B cell (primary cell): ENCODE results near the gene USP2. TPM values are rescaled to one million over a fixed set of nuclear protein-coding genes. Genes with fewer than 3 reads are reported as not detected.

Experiments used
- ATAC-seq: fragments of 200-7000 bp; cut with Tn5 transposase; one replicate; pipeline ENCODE4 v1.10.0; 2021; ENCODE audit warnings: low read depth, mild to moderate bottlenecking, moderate number of reproducible peaks, moderate library complexity
- CTCF ChIA-PET: fragments of 350-600 bp; sonication (Branson Sonifier 250); formaldehyde crosslinking; loops from one replicate; lab custom pipeline; 2021; ENCODE audit warnings: antibody characterized with exemption, inconsistent platforms; lab: Charles Lee
- POLR2A ChIA-PET: fragments of 350-600 bp; sonication (Branson Sonifier 250); formaldehyde crosslinking; loops from one replicate; lab custom pipeline; 2021; ENCODE audit warnings: antibody characterized with exemption; lab: Charles Lee
- DNase-seq: peaks from one replicate; pipeline ENCODE4 v3.0.0; 2013
- H2AFZ ChIP-seq: 2 replicates; pipeline ENCODE4 v1.6.1; 2012; ENCODE audit warnings: mild to moderate bottlenecking, low read depth, low read length; ENCODE audit not compliant: insufficient read depth, poor library complexity, severe bottlenecking
- H3K27ac ChIP-seq, 2 donors: 1 replicate in 1 of 2; 2 replicates in 1 of 2; pipeline ENCODE4 v1.5.1; 2012 to 2013; ENCODE audit warnings: low read length in 2 of 2, mild to moderate bottlenecking in 2 of 2, moderate library complexity in 1 of 2
- H3K27me3 ChIP-seq, 4 experiments: fragments of 200-600 bp in 1 of 4; sonication (generic) in 1 of 4; replicated peaks in 1 of 4; 1 replicate in 2 of 4; 2 replicates in 2 of 4; pipeline versions ENCODE4 v1.6.1 to v1.7.0; 2013 to 2016; ENCODE audit warnings: low read length in 3 of 4, mild to moderate bottlenecking in 2 of 4, mixed read lengths in 1 of 4, moderate library complexity in 1 of 4; ENCODE audit not compliant: insufficient read depth in 4 of 4, control insufficient read depth in 3 of 4; ENCODE audit errors: control extremely low read depth in 1 of 4
- H3K36me3 ChIP-seq, 2 experiments: replicated peaks in 1 of 2; 1 replicate in 1 of 2; 2 replicates in 1 of 2; pipeline versions ENCODE4 v1.6.1 to v1.7.1; 2013; ENCODE audit warnings: low read length in 1 of 2; ENCODE audit not compliant: insufficient read depth in 2 of 2, control insufficient read depth in 1 of 2; ENCODE audit errors: control extremely low read depth in 1 of 2, extremely low read depth in 1 of 2
- H3K4me1 ChIP-seq, 2 donors: fragments of 200-600 bp in 1 of 2; sonication (generic) in 1 of 2; 1 replicate in 1 of 2; 2 replicates in 1 of 2; pipeline versions ENCODE4 v1.5.1 to v1.6.1; 2013 to 2017; ENCODE audit warnings: low read length in 2 of 2; ENCODE audit not compliant: control insufficient read depth in 2 of 2, insufficient read depth in 2 of 2
- H3K4me2 ChIP-seq: replicated peaks from 2 replicates; pipeline ENCODE3; 2012; ENCODE audit warnings: mild to moderate bottlenecking, low read depth, low read length; ENCODE audit not compliant: poor library complexity, severe bottlenecking
- H3K4me3 ChIP-seq, 5 experiments: fragments of 200-600 bp in 1 of 5; sonication (generic) in 1 of 5; 1 replicate in 3 of 5; 2 replicates in 2 of 5; pipeline versions ENCODE4 v1.5.1 to v1.7.0; 2011 to 2016; ENCODE audit warnings: low read length in 4 of 5, mild to moderate bottlenecking in 4 of 5, low read depth in 2 of 5, control low read depth in 1 of 5, moderate library complexity in 1 of 5; ENCODE audit not compliant: insufficient read depth in 1 of 5; ENCODE audit errors: control extremely low read depth in 1 of 5, extremely low read depth in 1 of 5
- H3K79me2 ChIP-seq: fragments of 200-600 bp; sonication (generic); one replicate; pipeline ENCODE4 v1.6.0; 2016; ENCODE audit warnings: low read length; ENCODE audit not compliant: control insufficient read depth, insufficient read depth
- H3K9ac ChIP-seq: fragments of 200-600 bp; sonication (generic); 2 replicates; pipeline ENCODE4 v1.6.1; 2017; ENCODE audit warnings: mild to moderate bottlenecking, low read length, moderate library complexity
- H3K9me3 ChIP-seq, 3 donors: one replicate each; pipeline versions ENCODE4 v1.6.1 to v1.7.1; 2013; ENCODE audit warnings: low read length in 2 of 3; ENCODE audit not compliant: control insufficient read depth in 2 of 3, insufficient read depth in 1 of 3; ENCODE audit errors: control extremely low read depth in 1 of 3
- H4K20me1 ChIP-seq: 2 replicates; pipeline ENCODE4 v1.6.0; 2012; ENCODE audit warnings: mild to moderate bottlenecking, low read length; ENCODE audit not compliant: insufficient read depth, control insufficient read depth, poor library complexity, severe bottlenecking
- H3K27ac Mint-ChIP-seq: one replicate; pipeline ENCODE4 v1.8.0; 2021; ENCODE audit warnings: mixed read lengths
- H3K27me3 Mint-ChIP-seq: one replicate; pipeline ENCODE4 v1.8.0; 2021; ENCODE audit warnings: mixed read lengths
- H3K4me1 Mint-ChIP-seq: one replicate; pipeline ENCODE4 v1.8.0; 2021; ENCODE audit warnings: mixed read lengths
- H3K4me3 Mint-ChIP-seq: one replicate; pipeline ENCODE4 v1.8.0; 2021; ENCODE audit warnings: mixed read lengths
- H3K9me3 Mint-ChIP-seq: one replicate; pipeline ENCODE4 v1.8.0; 2022; ENCODE audit warnings: mixed read lengths; ENCODE audit not compliant: insufficient read depth
- EZH2 ChIP-seq: IDR thresholded peaks from 2 replicates; pipeline ENCODE4 v1.6.1; 2012; ENCODE audit warnings: borderline replicate concordance, low read depth, mild to moderate bottlenecking, moderate library complexity, low read length; ENCODE audit not compliant: insufficient read depth, poor library complexity, severe bottlenecking
- WGBS: methylation state at CpG from one replicate; pipeline ENCODE4 v1.1.5; 2013; ENCODE audit warnings: missing lambda C conversion rate; ENCODE audit not compliant: insufficient coverage; 5-methylcytosine and 5-hydroxymethylcytosine counted together
- intact Hi-C: fragments of 100-400 bp; cut with micrococcal nuclease; formaldehyde crosslinking; loops from one replicate; pipeline ENCODE4 v1.10.0; 2022
- polyA plus RNA-seq: library from polyadenylated mRNA; depleted of rRNA; stranded (reverse); fragments of >200 nt; gene quantifications from 2 replicates; pipeline ENCODE4 v1.2.3, GENCODE V29; 2012
- total RNA-seq, 2 donors: library from RNA; stranded (reverse); fragments of 120-200 nt in 1 of 2; gene quantifications; 1 replicate in 1 of 2; 2 replicates in 1 of 2; pipeline versions ENCODE4 v1.2.3 to v1.2.4, GENCODE V29; 2013 to 2022
- TF ChIP-seq, protein P1 (sequence below): fragments of 200-600 bp; IDR thresholded peaks from one replicate; pipeline ENCODE4 v1.8.0; 2022; ENCODE audit warnings: antibody characterized with exemption, mild to moderate bottlenecking

The USP2 gene
- total and polyA plus RNA-seq, 2 donors (not counting 1 experiment from before 2014, with no cell fraction given): 0.09 TPM; not detected in 1

- intact Hi-C loops: no loop called here
- no peak for ATAC-seq
- Mint-ChIP-seq H3K4me3 (no peak overlapping the region), H3K9me3 (no peaks in the 10 kb centered on the region), H3K4me1 (peaks cover 3% of the 10 kb centered on the region), H3K27me3 (peaks cover 15% of the 10 kb centered on the region), H3K27ac (no peak overlapping the region)
- TF ChIP-seq EZH2: no peak
- TF ChIP-seq, protein P1, sequence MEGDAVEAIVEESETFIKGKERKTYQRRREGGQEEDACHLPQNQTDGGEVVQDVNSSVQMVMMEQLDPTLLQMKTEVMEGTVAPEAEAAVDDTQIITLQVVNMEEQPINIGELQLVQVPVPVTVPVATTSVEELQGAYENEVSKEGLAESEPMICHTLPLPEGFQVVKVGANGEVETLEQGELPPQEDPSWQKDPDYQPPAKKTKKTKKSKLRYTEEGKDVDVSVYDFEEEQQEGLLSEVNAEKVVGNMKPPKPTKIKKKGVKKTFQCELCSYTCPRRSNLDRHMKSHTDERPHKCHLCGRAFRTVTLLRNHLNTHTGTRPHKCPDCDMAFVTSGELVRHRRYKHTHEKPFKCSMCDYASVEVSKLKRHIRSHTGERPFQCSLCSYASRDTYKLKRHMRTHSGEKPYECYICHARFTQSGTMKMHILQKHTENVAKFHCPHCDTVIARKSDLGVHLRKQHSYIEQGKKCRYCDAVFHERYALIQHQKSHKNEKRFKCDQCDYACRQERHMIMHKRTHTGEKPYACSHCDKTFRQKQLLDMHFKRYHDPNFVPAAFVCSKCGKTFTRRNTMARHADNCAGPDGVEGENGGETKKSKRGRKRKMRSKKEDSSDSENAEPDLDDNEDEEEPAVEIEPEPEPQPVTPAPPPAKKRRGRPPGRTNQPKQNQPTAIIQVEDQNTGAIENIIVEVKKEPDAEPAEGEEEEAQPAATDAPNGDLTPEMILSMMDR: no peak
- H3K79me2 ChIP-seq: no peaks in the 10 kb centered on the region
- no CpG with 5 or more reads among the region's 2 CpGs for WGBS
- DNase-seq: no peak
- ChIA-PET POLR2A (no interaction called here), CTCF (no interaction called here)
- H3K27me3 ChIP-seq: peaks cover 0 to 6% (median under 1%) of the 10 kb centered on the region in 4 experiments
- H3K36me3 ChIP-seq: no peaks in the 10 kb centered on the region
- H3K4me1 ChIP-seq: no peaks in the 10 kb centered on the region
- no peak overlapping the region for H2AFZ ChIP-seq
- H4K20me1 ChIP-seq: no peaks in the 10 kb centered on the region
- no peak overlapping the region for H3K9ac ChIP-seq
- H3K27ac ChIP-seq: no peak overlapping the region
- no peak overlapping the region for H3K4me2 ChIP-seq
- H3K4me3 ChIP-seq: no peak overlapping the region
- peaks cover 0 to 5% (median 4%) of the 10 kb centered on the region in 3 donors for H3K9me3 ChIP-seq
These were observed 23.4 kb upstream of the USP2 start for GRCh38 chr11:119404872-119405271.

DNA sequence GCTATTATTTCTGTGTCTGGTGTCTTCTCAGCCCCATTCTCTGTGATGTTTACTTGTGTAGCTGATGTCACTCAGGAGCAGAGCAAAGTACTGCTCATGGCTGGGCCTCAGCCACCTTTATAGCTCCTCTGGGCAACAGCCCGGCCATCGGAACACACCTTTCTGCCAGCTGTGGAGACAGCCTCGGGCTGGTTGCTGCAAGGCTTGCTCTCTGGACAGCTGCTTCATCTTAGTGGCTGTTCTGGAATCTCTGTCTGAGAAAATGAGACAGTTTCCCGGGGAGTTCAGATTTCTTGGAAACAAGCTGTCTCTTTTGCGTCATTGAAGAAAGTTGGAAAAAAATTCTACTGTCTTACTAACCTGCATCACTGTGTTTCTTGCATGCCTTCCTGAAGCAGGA is 21.5 kb upstream of the USP2 start:
- Histone ChIP-seq H3K9me3 (peaks cover 4 to 10% (median 7%) of the 10 kb centered on the region in 3 donors), H3K4me1 (no peaks in the 10 kb centered on the region), H3K36me3 (no peaks in the 10 kb centered on the region), H3K4me2 (no peak overlapping the region), H3K27me3 (peaks cover 0 to 6% (median 1%) of the 10 kb centered on the region in 4 experiments), H4K20me1 (no peaks in the 10 kb centered on the region), H3K27ac (no peak overlapping the region), H3K4me3 (no peak overlapping the region), H2AFZ (no peak overlapping the region), H3K79me2 (no peaks in the 10 kb centered on the region), H3K9ac (no peak overlapping the region)
- POLR2A ChIA-PET: no interaction called here
- Mint-ChIP-seq H3K9me3 (peaks cover 8% of the 10 kb centered on the region), H3K27me3 (peaks cover 31% of the 10 kb centered on the region), H3K4me3 (no peak overlapping the region), H3K27ac (no peak overlapping the region), H3K4me1 (peaks cover 3% of the 10 kb centered on the region)
- DNase-seq (no peak), ATAC-seq (no peak)
- intact Hi-C loops: no loop called here
- no peak for TF ChIP-seq EZH2
- TF ChIP-seq, protein P1: no peak
- 87% methylated on average over 3 of the region's 5 CpGs for whole genome bisulfite sequencing
- CTCF ChIA-PET: interaction anchor here (0.6 kb wide), 1 partner anchor 619 kb away, joined by 3 read pairs; no protein-coding TSS in a partner anchor
